GM21528 (cell line): ENCODE results near the gene L3HYPDH.

Source experiments
- ATAC-seq: cut with Tn5 transposase; IDR thresholded peaks from one replicate; pipeline ENCODE4 v1.9.1; 2021; ENCODE audit warnings: mild to moderate bottlenecking, moderate library complexity; ENCODE audit not compliant: unreplicated experiment, low FRiP score

Gene L3HYPDH

GRCh38 chr14:59428581-59429012 lies 55.6 kb downstream of the L3HYPDH start:
- ATAC-seq = no peak

- ATAC-seq = no peak
Observed at GRCh38 chr14:59427653-59428580, 56.3 kb downstream of the L3HYPDH start.

- no peak for ATAC-seq
Observed at GRCh38 chr14:59425322-59425935, 58.8 kb downstream of the L3HYPDH start.

- no peak for ATAC-seq
Observed at GRCh38 chr14:59424341-59425071, 59.7 kb downstream of the L3HYPDH start.
